PC-9 (cell line): ENCODE measurements around the gene CD2BP2.
"Not testable (repeated sequence)": the region's sequence is repeated elsewhere in the genome, so short reads cannot be mapped to it uniquely, and the experiment has no call there.

Experiments used
- CTCF ChIP-seq: fragments of 200-600 bp; sonication (generic); conservative IDR thresholded peaks from 2 replicates; pipeline ENCODE4 v1.6.1; 2017; ENCODE audit warnings: mixed run types, antibody characterized with exemption, mild to moderate bottlenecking, moderate library complexity
- EZH2 ChIP-seq: fragments of 200-600 bp; sonication (generic); IDR thresholded peaks from 2 replicates; pipeline ENCODE4 v1.8.0; 2017; ENCODE audit warnings: antibody characterized with exemption, low read depth

DNA sequence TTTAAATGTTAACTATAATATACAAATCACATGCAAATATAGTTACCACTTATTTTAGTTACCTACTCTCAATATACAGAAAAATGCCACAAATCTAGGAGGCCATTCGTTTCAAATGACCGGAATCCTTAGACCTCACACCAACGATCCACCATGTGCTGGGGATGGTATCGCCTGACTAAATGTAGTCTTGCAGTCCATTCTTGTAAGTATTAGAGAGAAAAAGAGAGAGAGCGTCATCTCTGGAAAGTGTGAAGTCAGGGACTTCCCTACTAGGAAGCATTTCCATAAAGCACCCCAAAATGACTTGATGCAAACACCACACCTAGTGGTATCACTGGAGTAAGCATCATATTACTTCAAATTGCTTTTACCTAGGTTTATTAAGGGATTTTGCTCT, 45.9 kb downstream of the CD2BP2 start:
- not testable (repeated sequence) for TF ChIP-seq CTCF, EZH2
